Endodermal cell (in vitro differentiated cells): ENCODE data around the gene OR4C6. TPM values are rescaled to one million over a fixed set of nuclear protein-coding genes. Genes with fewer than 3 reads are reported as not detected.

Source experiments
- DNase-seq: peaks from one replicate; pipeline ENCODE4 v3.0.0-alpha.2; 2017
- H3K27ac ChIP-seq: 2 replicates; pipeline ENCODE4 v1.5.1; 2013; ENCODE audit warnings: mild to moderate bottlenecking, low read depth, low read length, moderate library complexity
- H3K27me3 ChIP-seq: 2 replicates; pipeline ENCODE4 v1.6.1; 2013; ENCODE audit warnings: mild to moderate bottlenecking, low read length, moderate library complexity; ENCODE audit not compliant: insufficient read depth, control insufficient read depth, poor library complexity, severe bottlenecking
- H3K36me3 ChIP-seq: 2 replicates; pipeline ENCODE4 v1.7.0; 2013; ENCODE audit warnings: mild to moderate bottlenecking, low read length, moderate library complexity; ENCODE audit not compliant: control insufficient read depth, insufficient read depth
- H3K4me1 ChIP-seq: one replicate; pipeline ENCODE4 v1.7.0; 2013; ENCODE audit warnings: low read length; ENCODE audit not compliant: control insufficient read depth, insufficient read depth
- H3K4me3 ChIP-seq: 2 replicates; pipeline ENCODE4 v1.5.1; 2013; ENCODE audit warnings: mild to moderate bottlenecking, low read length, moderate library complexity
- H3K9ac ChIP-seq: 2 replicates; pipeline ENCODE4 v1.6.1; 2013; ENCODE audit warnings: mild to moderate bottlenecking, low read length, moderate library complexity; ENCODE audit not compliant: poor library complexity, severe bottlenecking; ENCODE audit errors: extremely low read depth
- H3K9me3 ChIP-seq: 2 replicates; pipeline ENCODE4 v1.6.1; 2013; ENCODE audit warnings: mild to moderate bottlenecking, low read length, moderate library complexity; ENCODE audit not compliant: control insufficient read depth
- H3K27ac Mint-ChIP-seq: 2 replicates; pipeline ENCODE4 v1.8.0; 2020; ENCODE audit warnings: mixed read lengths
- H3K27me3 Mint-ChIP-seq: 2 replicates; pipeline ENCODE4 v1.8.0; 2021; ENCODE audit warnings: mild to moderate bottlenecking, mixed read lengths; ENCODE audit not compliant: insufficient read depth
- H3K36me3 Mint-ChIP-seq: 2 replicates; pipeline ENCODE4 v1.8.0; 2020; ENCODE audit warnings: low read depth, mixed read lengths
- H3K4me1 Mint-ChIP-seq: 2 replicates; pipeline ENCODE4 v1.8.0; 2020; ENCODE audit warnings: mixed read lengths
- H3K4me3 Mint-ChIP-seq: 2 replicates; pipeline ENCODE4 v1.8.0; 2020; ENCODE audit warnings: mild to moderate bottlenecking, moderate library complexity, mixed read lengths
- H3K9me3 Mint-ChIP-seq: 2 replicates; pipeline ENCODE4 v1.8.0; 2020; ENCODE audit warnings: mild to moderate bottlenecking, mixed read lengths
- CTCF ChIP-seq: fragments of 200-600 bp; sonication (generic); conservative IDR thresholded peaks from 2 replicates; pipeline ENCODE4 v1.5.0; 2021; ENCODE audit warnings: antibody characterized with exemption, mild to moderate bottlenecking
- WGBS, 2 experiments: methylation state at CpG; one replicate each; pipeline versions ENCODE4 v1.1.5 to v1.1.7; 2013; ENCODE audit warnings: missing lambda C conversion rate in 2 of 2, mixed read lengths in 1 of 2; ENCODE audit not compliant: insufficient coverage in 1 of 2, insufficient read length in 1 of 2; 5-methylcytosine and 5-hydroxymethylcytosine counted together
- total RNA-seq, 2 donors: library from RNA; stranded (reverse); fragmentation: NEBNext Ultra II Directional in 1 of 2; extraction: Animal tissue kit (Norgen Biotek cat#: 25700) in 1 of 2; gene quantifications; 2 replicates in 1 of 2; 3 replicates in 1 of 2; pipeline ENCODE4 v1.2.1, GENCODE V29; 2021

OR4C6 gene
- total RNA-seq, 2 donors from 2014 or later = not detected

GRCh38 chr11:55707029-55707428 is 45.0 kb downstream of the OR4C6 start:
- Histone ChIP-seq H3K9me3 (peaks cover 64% of the 10 kb centered on the region), H3K27ac (no peak overlapping the region), H3K9ac (no peak overlapping the region), H3K4me3 (no peak overlapping the region), H3K36me3 (no peaks in the 10 kb centered on the region), H3K4me1 (no peaks in the 10 kb centered on the region), H3K27me3 (no peaks in the 10 kb centered on the region)
- DNase-seq = no peak
- Mint-ChIP-seq H3K4me1 (no peaks in the 10 kb centered on the region), H3K4me3 (no peak overlapping the region), H3K27me3 (no peaks in the 10 kb centered on the region), H3K27ac (no peak overlapping the region), H3K9me3 (peaks cover 61% of the 10 kb centered on the region), H3K36me3 (no peaks in the 10 kb centered on the region)
- peak; percentile 81 for TF ChIP-seq CTCF

DNA sequence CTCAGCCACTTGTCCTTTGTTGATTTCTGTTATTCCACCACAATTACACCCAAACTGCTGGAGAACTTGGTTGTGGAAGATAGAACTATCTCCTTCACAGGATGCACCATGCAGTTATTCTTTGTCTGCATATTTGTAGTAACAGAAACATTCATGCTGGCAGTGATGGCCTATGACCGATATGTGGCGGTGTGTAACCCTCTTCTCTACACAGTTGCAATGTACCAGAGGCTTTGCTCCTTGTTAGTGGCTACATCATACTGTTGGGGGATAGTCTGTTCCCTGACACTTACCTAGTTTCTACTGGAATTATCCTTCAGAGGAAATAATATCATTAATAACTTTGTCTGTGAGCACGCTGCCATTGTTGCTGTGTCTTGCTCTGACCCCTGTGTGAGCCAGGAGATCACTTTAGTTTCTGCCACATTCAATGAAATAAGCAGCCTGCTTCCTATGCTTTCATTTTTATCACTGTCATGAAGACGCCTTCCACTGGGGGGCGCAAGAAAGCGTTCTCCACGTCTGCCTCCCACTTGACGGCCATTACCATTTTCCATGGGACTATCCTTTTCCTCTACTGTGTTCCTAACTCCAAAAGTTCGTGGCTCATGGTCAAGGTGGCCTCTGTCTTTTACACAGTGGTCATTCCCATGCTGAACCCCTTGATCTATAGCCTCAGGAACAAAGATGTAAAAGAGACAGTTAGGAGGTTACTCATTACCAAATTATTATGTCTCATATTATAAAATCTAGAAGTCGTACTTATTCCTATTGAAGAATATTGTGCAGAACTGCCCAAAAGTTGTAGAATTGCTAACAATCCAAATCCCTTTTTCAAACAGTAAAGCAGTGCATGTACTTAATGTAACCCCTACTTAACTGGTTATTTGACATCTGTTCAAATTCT is 53.2 kb downstream of the OR4C6 start:
- no peak overlapping the region for H3K27ac ChIP-seq
- Mint-ChIP-seq H3K4me3 (no peak overlapping the region), H3K36me3 (no peaks in the 10 kb centered on the region), H3K27me3 (no peaks in the 10 kb centered on the region), H3K27ac (no peak overlapping the region), H3K9me3 (peaks cover 60% of the 10 kb centered on the region), H3K4me1 (no peaks in the 10 kb centered on the region)
- H3K4me3 ChIP-seq = no peak overlapping the region
- H3K27me3 ChIP-seq = no peaks in the 10 kb centered on the region
- peak; percentile 75 for DNase-seq
- peaks cover 66% of the 10 kb centered on the region for H3K9me3 ChIP-seq
- peak; percentile 57 for TF ChIP-seq CTCF
- 46% methylated on average over 9 to 10 of the region's 10 CpGs for WGBS, 2 experiments
- H3K36me3 ChIP-seq = no peaks in the 10 kb centered on the region
- no peak overlapping the region for H3K9ac ChIP-seq
- H3K4me1 ChIP-seq = no peaks in the 10 kb centered on the region

Other genes starting within 250 kb of the OR4C6 start
- gene OR4C15, start 107.7 kb upstream of the OR4C6 start, total RNA-seq = not detected
- not detected for gene OR4C16, start 90.1 kb upstream of the OR4C6 start, total RNA-seq
- not detected for gene OR4C11, start 54.6 kb upstream of the OR4C6 start, total RNA-seq
- not detected for gene OR4P4, start 27.1 kb upstream of the OR4C6 start, total RNA-seq
- not detected for gene OR4S2, start 13.9 kb upstream of the OR4C6 start, total RNA-seq
- gene OR5D13, start 111.2 kb downstream of the OR4C6 start, total RNA-seq = not detected
- not detected for gene OR5D14, start 133.4 kb downstream of the OR4C6 start, total RNA-seq
- not detected for gene OR5L1, start 149.2 kb downstream of the OR4C6 start, total RNA-seq
- gene OR5D18, start 157.4 kb downstream of the OR4C6 start, total RNA-seq = not detected
- not detected for gene OR5L2, start 165.0 kb downstream of the OR4C6 start, total RNA-seq
- not detected for gene OR5D16, start 176.6 kb downstream of the OR4C6 start, total RNA-seq
- gene TRIM51, start 221.1 kb downstream of the OR4C6 start, total RNA-seq = not detected